ENCODE measurements around the gene GNG3.
"Not testable (repeated sequence)": the region's sequence is repeated elsewhere in the genome, so short reads cannot be mapped to it uniquely, and the experiment has no call there.

The GNG3 gene

DNA sequence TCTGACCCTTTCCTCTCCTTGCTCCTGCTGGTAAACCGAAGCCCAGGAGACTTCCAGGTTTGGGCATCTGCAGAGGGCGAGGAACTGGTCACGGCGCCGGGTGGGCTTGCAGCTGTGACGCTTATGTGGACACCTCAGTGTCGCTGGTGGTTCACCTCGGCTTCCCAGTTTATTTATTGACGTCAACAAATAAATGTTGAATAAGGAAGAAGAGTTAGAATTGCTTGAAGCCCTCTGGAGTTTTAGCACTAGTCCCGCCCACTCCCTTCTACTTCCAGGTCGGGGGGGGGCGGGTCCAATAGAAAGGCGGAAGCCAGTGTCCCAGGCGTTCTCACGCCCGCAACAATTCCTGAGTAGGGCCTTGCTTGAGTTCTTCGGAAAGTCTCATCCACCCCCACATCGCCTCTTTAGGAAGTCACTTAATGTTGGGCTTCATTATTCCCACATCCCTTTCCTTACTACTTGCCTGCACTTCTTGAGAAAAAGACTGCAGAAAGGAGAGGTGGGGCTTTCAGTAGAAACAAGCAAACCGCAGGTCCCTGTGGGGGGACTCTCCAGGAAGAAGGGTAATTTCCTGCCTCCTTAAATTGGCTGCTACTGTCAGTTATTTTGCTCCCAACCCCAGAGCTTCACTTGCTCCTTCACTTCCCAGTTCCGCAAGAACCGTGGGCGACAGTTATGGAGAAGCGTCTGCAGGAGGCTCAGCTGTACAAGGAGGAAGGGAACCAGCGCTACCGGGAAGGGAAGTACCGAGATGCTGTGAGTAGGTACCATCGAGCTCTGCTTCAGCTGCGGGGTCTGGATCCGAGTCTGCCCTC is 20.9 kb downstream of the GNG3 start, which contains the start of gene TTC9C:
TSS of gene TTC9C (plus strand) at position 316 of the 818 bp plus-strand sequence. CDS start at position 679, 363 bp downstream.
- Histone ChIP-seq H2BK12ac (ENCODE audit: low read length in 2 of 2) (peak within 1 kb of the TSS in 1 of 2 experiments; percentile 46), H2AK5ac (ENCODE audit: low read length, severe bottlenecking) (peak within 1 kb of the TSS; percentile 60), H2BK120ac (ENCODE audit: low read depth, low read length) (peak within 1 kb of the TSS; percentile 71), H3K18ac (ENCODE audit: low read depth in 1 of 2, low read length in 2 of 2) (peak within 1 kb of the TSS; percentile 99 to 100), H3K36me3 (ENCODE audit: control insufficient read depth in 1 of 2, insufficient read depth in 2 of 2, low read depth in 1 of 2, low read length in 2 of 2) (peaks cover 11 to 23% of the 10 kb centered on the region in 2 experiments), H3K9me3 (ENCODE audit: control insufficient read depth, low read length) (no peaks in the 10 kb centered on the region), H2AFZ (ENCODE audit: low read depth, low read length) (peak within 1 kb of the TSS; percentile 78), H3K4ac (ENCODE audit: low read depth in 1 of 2, low read length in 2 of 2) (peak within 1 kb of the TSS; percentile 89 to 96), H3K9ac (ENCODE audit: low read length) (peak within 1 kb of the TSS; percentile 98), H3K27me3 (ENCODE audit: control insufficient read depth in 1 of 2, insufficient read depth in 1 of 2, low read length in 2 of 2) (no peaks in the 10 kb centered on the region), H3K4me2 (ENCODE audit: low read length, poor library complexity, severe bottlenecking) (peak within 1 kb of the TSS; percentile 99), H3K14ac (ENCODE audit: low read length in 2 of 2) (peak within 1 kb of the TSS in 1 of 2 experiments; percentile 93), H4K8ac (ENCODE audit: low read length) (peak within 1 kb of the TSS; percentile 100), H2BK15ac (ENCODE audit: low read depth, poor library complexity, severe bottlenecking) (peak within 1 kb of the TSS; percentile 97), H3K79me1 (replicated peaks; ENCODE audit: low read length, poor library complexity, severe bottlenecking) (peaks cover 2% of the 10 kb centered on the region), H3K27ac (ENCODE audit: low read length, poor library complexity, severe bottlenecking) (peak within 1 kb of the TSS; percentile 99), H2BK5ac (ENCODE audit: low read depth, low read length, poor library complexity, severe bottlenecking) (peak within 1 kb of the TSS; percentile 85), H3K23ac (ENCODE audit: low read length in 2 of 2) (peak within 1 kb of the TSS in 1 of 2 experiments; percentile 46), H3K4me1 (ENCODE audit: control insufficient read depth, insufficient read depth, low read depth, low read length) (peaks cover 7% of the 10 kb centered on the region), H3K4me3 (ENCODE audit: insufficient read depth in 1 of 2, low read depth in 1 of 2, low read length in 2 of 2) (peak within 1 kb of the TSS; percentile 97 to 100), H4K91ac (ENCODE audit: low read length) (peak within 1 kb of the TSS; percentile 94)
- WGBS = 1% methylated on average over 27 of the region's 29 CpGs
- peak; percentile 94 for DNase-seq

DNA sequence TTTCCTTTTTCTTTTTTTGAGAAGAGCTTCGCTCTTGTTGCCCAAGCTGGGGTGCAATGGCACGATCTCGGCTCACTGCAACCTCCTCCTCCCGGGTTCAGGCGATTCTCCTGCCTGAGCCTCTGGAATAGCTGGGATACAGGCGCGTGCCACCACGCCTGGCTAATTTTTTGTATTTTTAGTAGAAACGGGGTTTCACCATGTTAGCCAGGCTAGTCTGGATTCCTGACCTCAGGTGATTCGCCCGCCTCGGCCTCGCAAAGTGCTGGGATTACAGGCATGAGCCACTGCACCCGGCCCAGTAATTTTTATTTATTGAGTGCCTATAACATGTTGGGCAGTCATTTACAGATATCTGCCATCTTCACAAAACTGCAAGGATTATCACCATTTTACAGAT is 22.6 kb downstream of the GNG3 start:
- whole genome bisulfite sequencing = 91% methylated on average over 14 of the region's 14 CpGs
- H2AK5ac ChIP-seq (ENCODE audit: low read length, severe bottlenecking); H3K14ac ChIP-seq (ENCODE audit: low read length in 2 of 2); H3K4ac ChIP-seq (ENCODE audit: low read depth in 1 of 2, low read length in 2 of 2); H2BK12ac ChIP-seq (ENCODE audit: low read length in 2 of 2); H4K91ac ChIP-seq (ENCODE audit: low read length); H2AFZ ChIP-seq (ENCODE audit: low read depth, low read length); H3K27me3 ChIP-seq (ENCODE audit: control insufficient read depth in 1 of 2, insufficient read depth in 1 of 2, low read length in 2 of 2); H2BK5ac ChIP-seq (ENCODE audit: low read depth, low read length, poor library complexity, severe bottlenecking); H3K79me1 ChIP-seq (replicated peaks; ENCODE audit: low read length, poor library complexity, severe bottlenecking); H3K27ac ChIP-seq (ENCODE audit: low read length, poor library complexity, severe bottlenecking); H2BK15ac ChIP-seq (ENCODE audit: low read depth, poor library complexity, severe bottlenecking); DNase-seq; H4K8ac ChIP-seq (ENCODE audit: low read length); H3K23ac ChIP-seq (ENCODE audit: low read length in 2 of 2); H2BK120ac ChIP-seq (ENCODE audit: low read depth, low read length); H3K9me3 ChIP-seq (ENCODE audit: control insufficient read depth, low read length); H3K18ac ChIP-seq (ENCODE audit: low read depth in 1 of 2, low read length in 2 of 2); H3K4me1 ChIP-seq (ENCODE audit: control insufficient read depth, insufficient read depth, low read depth, low read length): not testable (repeated sequence)
- Histone ChIP-seq H3K36me3 (ENCODE audit: control insufficient read depth in 1 of 2, insufficient read depth in 2 of 2, low read depth in 1 of 2, low read length in 2 of 2) (peaks cover 18 to 22% of the 10 kb centered on the region in 2 experiments), H3K4me3 (ENCODE audit: insufficient read depth in 1 of 2, low read depth in 1 of 2, low read length in 2 of 2) (peak overlapping the region in 1 of 2 experiments; percentile 100), H3K9ac (ENCODE audit: low read length) (peak overlapping the region; percentile 98), H3K4me2 (ENCODE audit: low read length, poor library complexity, severe bottlenecking) (peak overlapping the region; percentile 56)

DNA sequence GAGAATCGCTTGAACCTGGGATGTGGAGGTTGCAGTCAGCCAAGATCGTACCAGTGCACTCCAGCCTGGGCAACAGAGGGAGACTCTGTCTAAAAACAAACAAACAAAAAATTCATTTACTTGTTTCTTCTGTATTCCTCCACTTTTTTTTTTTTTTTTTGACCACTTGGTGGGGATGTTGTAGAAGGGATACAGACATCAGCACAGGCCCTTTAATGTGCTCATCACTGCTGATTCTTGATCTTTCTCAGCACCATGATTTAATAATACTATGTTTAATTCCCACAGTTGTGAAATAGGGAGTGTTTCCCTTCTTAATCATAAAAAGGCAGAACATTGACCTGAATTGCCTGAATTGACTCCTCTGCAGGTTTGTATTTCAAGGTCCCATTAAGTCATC is 25.4 kb downstream of the GNG3 start:
- H3K36me3 ChIP-seq (ENCODE audit: control insufficient read depth in 1 of 2, insufficient read depth in 2 of 2, low read depth in 1 of 2, low read length in 2 of 2) = peaks cover 33 to 43% of the 10 kb centered on the region in 2 experiments
- H3K27me3 ChIP-seq (ENCODE audit: control insufficient read depth in 1 of 2, insufficient read depth in 1 of 2, low read length in 2 of 2) = no peaks in the 10 kb centered on the region
- H4K91ac ChIP-seq (ENCODE audit: low read length) = no peak overlapping the region
- H2BK15ac ChIP-seq (ENCODE audit: low read depth, poor library complexity, severe bottlenecking) = no peak overlapping the region
- no peak overlapping the region for H3K4me2 ChIP-seq (ENCODE audit: low read length, poor library complexity, severe bottlenecking)
- H3K4me3 ChIP-seq (ENCODE audit: insufficient read depth in 1 of 2, low read depth in 1 of 2, low read length in 2 of 2) = no peak overlapping the region
- no peak overlapping the region for H3K4ac ChIP-seq (ENCODE audit: low read depth in 1 of 2, low read length in 2 of 2)
- H2BK5ac ChIP-seq (ENCODE audit: low read depth, low read length, poor library complexity, severe bottlenecking) = no peak overlapping the region
- DNase-seq = peak; percentile 69
- H2AK5ac ChIP-seq (ENCODE audit: low read length, severe bottlenecking) = no peak overlapping the region
- H3K27ac ChIP-seq (ENCODE audit: low read length, poor library complexity, severe bottlenecking) = no peak overlapping the region
- peaks cover 5% of the 10 kb centered on the region for H3K4me1 ChIP-seq (ENCODE audit: control insufficient read depth, insufficient read depth, low read depth, low read length)
- H3K9ac ChIP-seq (ENCODE audit: low read length) = peak overlapping the region; percentile 27
- no peak overlapping the region for H3K18ac ChIP-seq (ENCODE audit: low read depth in 1 of 2, low read length in 2 of 2)
- H4K8ac ChIP-seq (ENCODE audit: low read length) = no peak overlapping the region
- H3K9me3 ChIP-seq (ENCODE audit: control insufficient read depth, low read length) = no peaks in the 10 kb centered on the region
- peaks cover 5% of the 10 kb centered on the region for H3K79me1 ChIP-seq (replicated peaks; ENCODE audit: low read length, poor library complexity, severe bottlenecking)
- H2BK120ac ChIP-seq (ENCODE audit: low read depth, low read length) = no peak overlapping the region
- no peak overlapping the region for H3K23ac ChIP-seq (ENCODE audit: low read length in 2 of 2)
- no peak overlapping the region for H3K14ac ChIP-seq (ENCODE audit: low read length in 2 of 2)
- H2BK12ac ChIP-seq (ENCODE audit: low read length in 2 of 2) = no peak overlapping the region
- 80% methylated on average over 1 of the region's 2 CpGs for WGBS
- H2AFZ ChIP-seq (ENCODE audit: low read depth, low read length) = no peak overlapping the region

DNA sequence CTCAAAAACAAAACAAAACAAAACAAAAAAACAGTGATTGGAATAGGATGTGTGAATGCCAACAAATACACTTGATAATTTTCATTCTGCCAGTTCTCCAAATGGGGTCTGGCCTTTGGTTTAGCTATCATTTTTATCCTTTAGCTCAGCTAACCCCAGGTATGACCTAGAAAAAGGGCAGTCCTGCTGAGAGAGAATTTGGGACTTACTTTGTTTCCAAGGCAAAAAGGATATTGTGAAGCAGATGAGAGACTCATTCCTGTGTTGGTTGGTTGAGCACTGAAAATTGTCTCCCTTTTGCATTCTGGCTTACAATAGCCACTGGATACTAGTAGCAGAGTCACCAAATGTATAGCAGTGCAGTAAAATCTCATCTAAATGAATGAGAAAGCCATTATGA is 29.7 kb downstream of the GNG3 start:
- Histone ChIP-seq H4K8ac (ENCODE audit: low read length) (no peak overlapping the region), H3K23ac (ENCODE audit: low read length in 2 of 2) (no peak overlapping the region), H2BK12ac (ENCODE audit: low read length in 2 of 2) (no peak overlapping the region), H3K18ac (ENCODE audit: low read depth in 1 of 2, low read length in 2 of 2) (no peak overlapping the region), H2BK120ac (ENCODE audit: low read depth, low read length) (no peak overlapping the region), H2AK5ac (ENCODE audit: low read length, severe bottlenecking) (no peak overlapping the region), H3K4me2 (ENCODE audit: low read length, poor library complexity, severe bottlenecking) (no peak overlapping the region), H3K4me3 (ENCODE audit: insufficient read depth in 1 of 2, low read depth in 1 of 2, low read length in 2 of 2) (no peak overlapping the region), H3K9ac (ENCODE audit: low read length) (no peak overlapping the region), H3K36me3 (ENCODE audit: control insufficient read depth in 1 of 2, insufficient read depth in 2 of 2, low read depth in 1 of 2, low read length in 2 of 2) (peaks cover 53 to 75% of the 10 kb centered on the region in 2 experiments), H4K91ac (ENCODE audit: low read length) (no peak overlapping the region), H3K27me3 (ENCODE audit: control insufficient read depth in 1 of 2, insufficient read depth in 1 of 2, low read length in 2 of 2) (no peaks in the 10 kb centered on the region), H2AFZ (ENCODE audit: low read depth, low read length) (no peak overlapping the region), H3K4me1 (ENCODE audit: control insufficient read depth, insufficient read depth, low read depth, low read length) (no peaks in the 10 kb centered on the region), H3K9me3 (ENCODE audit: control insufficient read depth, low read length) (no peaks in the 10 kb centered on the region), H3K27ac (ENCODE audit: low read length, poor library complexity, severe bottlenecking) (no peak overlapping the region), H2BK15ac (ENCODE audit: low read depth, poor library complexity, severe bottlenecking) (no peak overlapping the region), H2BK5ac (ENCODE audit: low read depth, low read length, poor library complexity, severe bottlenecking) (no peak overlapping the region), H3K79me1 (replicated peaks; ENCODE audit: low read length, poor library complexity, severe bottlenecking) (peaks cover 9% of the 10 kb centered on the region), H3K4ac (ENCODE audit: low read depth in 1 of 2, low read length in 2 of 2) (no peak overlapping the region), H3K14ac (ENCODE audit: low read length in 2 of 2) (no peak overlapping the region)
- DNase-seq = no peak
